Bronchial smooth muscle cell (primary cell): ENCODE results near the gene TENT5D. TPM values are rescaled to one million over a fixed set of nuclear protein-coding genes. Genes with fewer than 3 reads are reported as not detected.

Source experiments
- total RNA-seq: library from RNA; depleted of rRNA; stranded (reverse); fragments of >200 nt; gene quantifications from 2 replicates; pipeline ENCODE4 v1.2.1, GENCODE V29; 2014

Gene TENT5D
- not detected in 2 replicates for total RNA-seq

DNA sequence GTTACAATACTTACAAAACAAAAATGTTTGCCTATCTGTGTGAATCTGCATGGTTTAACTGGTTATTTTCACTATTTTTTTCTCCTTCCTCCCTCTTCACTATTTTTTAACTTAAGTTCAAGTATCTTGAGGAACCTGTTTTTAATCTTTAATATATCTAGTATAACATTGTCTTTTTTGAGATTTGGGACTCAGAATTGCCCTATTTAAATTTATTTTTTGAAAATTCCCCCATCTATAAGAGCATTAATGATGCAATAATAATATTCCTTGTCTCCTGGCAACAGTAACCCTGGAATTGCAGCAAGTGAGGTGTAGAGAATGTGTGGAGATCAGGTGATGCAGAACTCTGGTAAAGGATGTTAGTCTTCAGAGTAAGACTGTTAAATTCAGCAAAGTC, at the start of gene TENT5D:
TSS of gene TENT5D (plus strand) at position 301 of the 400 bp plus-strand sequence. CDS start 22,093 bp downstream, outside the sequence.

